HCT116 (cell line): ENCODE measurements around the gene GRIN3A. TPM values are rescaled to one million over a fixed set of nuclear protein-coding genes. Genes with fewer than 3 reads are reported as not detected.

Experiments
- ATAC-seq: fragments of 200-7000 bp; cut with Tn5 transposase; 2 replicates; pipeline ENCODE4 v1.9.1; 2020; ENCODE audit warnings: mild to moderate bottlenecking, moderate library complexity
- BruUV-seq: library from RNA; stranded (reverse); fragments of 400-500 nt; replicated peaks from 2 replicates; lab custom pipeline; 2021; lab: Mats Ljungman, UMichigan
- CTCF ChIA-PET: fragments of 300-600 bp; sonication (Branson Sonifier 250); formaldehyde crosslinking; loops from one replicate; lab custom pipeline; 2021; ENCODE audit warnings: antibody characterized with exemption; lab: Charles Lee
- POLR2A ChIA-PET: fragments of 300-600, 350-600 bp; sonication (Branson Sonifier 250); formaldehyde crosslinking; loops from one replicate; lab custom pipeline; 2021; ENCODE audit warnings: antibody characterized with exemption; lab: Charles Lee
- RAD21 ChIA-PET, 2 experiments: fragments of 300-600 bp; sonication (Branson Sonifier 250); formaldehyde crosslinking; loops; one replicate each; lab custom pipeline; 2023; ENCODE audit warnings: low total read pairs in 2 of 2; ENCODE audit not compliant: uncharacterized antibody in 2 of 2, unreplicated experiment in 2 of 2, low non-redundant PET in 1 of 2; lab: Charles Lee
- DNase-seq: peaks from one replicate; pipeline ENCODE4 v3.0.0-alpha.2; 2010; ENCODE audit warnings: low read depth, low spot score
- H2AFZ ChIP-seq: fragments of 200-600 bp; shearing (Covaris generic), sonication (generic); 2 replicates; pipeline ENCODE4 v1.6.1; 2017; ENCODE audit warnings: low read depth, mixed run types, mixed read lengths, antibody characterized with exemption, low read length; ENCODE audit not compliant: poor library complexity, severe bottlenecking
- H3K27ac ChIP-seq: 2 replicates; pipeline ENCODE4 v1.5.1; 2012; ENCODE audit warnings: low read depth, low read length
- H3K27me3 ChIP-seq: fragments of 200-600 bp; sonication (generic); 2 replicates; pipeline ENCODE4 v1.6.1; 2016; ENCODE audit warnings: mixed run types, low read length, mixed read lengths; ENCODE audit not compliant: insufficient read depth
- H3K36me3 ChIP-seq, 2 experiments: fragments of 200-500 bp in 1 of 2; fragments of 200-600 bp in 1 of 2; sonication (Bioruptor generic) in 1 of 2; sonication (generic) in 1 of 2; 2 replicates each; pipeline versions ENCODE4 v1.5.1 to v1.6.1; 2014 to 2016; ENCODE audit warnings: low read length in 2 of 2, inconsistent platforms in 1 of 2, mixed read lengths in 1 of 2, mixed run types in 1 of 2; ENCODE audit not compliant: insufficient read depth in 2 of 2, control insufficient read depth in 1 of 2
- H3K4me1 ChIP-seq, 2 experiments: fragments of 200-600 bp in 1 of 2; sonication (generic) in 1 of 2; 2 replicates each; pipeline versions ENCODE4 v1.5.1 to v1.6.1; 2012 to 2017; ENCODE audit warnings: low read length in 2 of 2, inconsistent platforms in 1 of 2, mild to moderate bottlenecking in 1 of 2, mixed read lengths in 1 of 2, mixed run types in 1 of 2, moderate library complexity in 1 of 2; ENCODE audit not compliant: insufficient read depth in 2 of 2, control insufficient read depth in 1 of 2
- H3K4me2 ChIP-seq: fragments of 200-600 bp; sonication (generic); 2 replicates; pipeline ENCODE4 v1.6.1; 2017; ENCODE audit warnings: mixed run types, low read length, mixed read lengths
- H3K4me3 ChIP-seq, 2 experiments: fragments of 200-600 bp in 1 of 2; sonication (generic) in 1 of 2; replicated peaks in 1 of 2; 2 replicates each; pipeline ENCODE4 v1.5.1; 2011 to 2016; ENCODE audit warnings: low read length in 2 of 2, control low read depth in 1 of 2, low read depth in 1 of 2, mild to moderate bottlenecking in 1 of 2, mixed read lengths in 1 of 2, mixed run types in 1 of 2
- H3K79me2 ChIP-seq: fragments of 200-600 bp; sonication (generic); 2 replicates; pipeline ENCODE4 v1.6.1; 2017; ENCODE audit warnings: mild to moderate bottlenecking, mixed run types, low read length, moderate library complexity, mixed read lengths; ENCODE audit not compliant: insufficient read depth
- H3K9ac ChIP-seq: fragments of 200-600 bp; sonication (generic); 2 replicates; pipeline ENCODE4 v1.6.1; 2016; ENCODE audit warnings: low read length, mixed read lengths
- H3K9me2 ChIP-seq: fragments of 200-600 bp; sonication (generic), shearing (Covaris generic); 2 replicates; pipeline ENCODE4 v1.6.1; 2017; ENCODE audit warnings: mixed run types, mild to moderate bottlenecking, moderate library complexity; ENCODE audit not compliant: insufficient read depth
- H3K9me3 ChIP-seq, 2 experiments: fragments of 200-500 bp in 1 of 2; fragments of 200-600 bp in 1 of 2; sonication (Bioruptor generic) in 1 of 2; sonication (generic) in 1 of 2; 2 replicates each; pipeline ENCODE4 v1.6.1; 2014 to 2017; ENCODE audit warnings: low read length in 2 of 2, mixed read lengths in 2 of 2, inconsistent platforms in 1 of 2, low read depth in 1 of 2, mild to moderate bottlenecking in 1 of 2, mixed run types in 1 of 2, moderate library complexity in 1 of 2; ENCODE audit not compliant: control insufficient read depth in 1 of 2, insufficient read depth in 1 of 2
- H4K20me1 ChIP-seq: fragments of 200-600 bp; sonication (generic), shearing (Covaris generic); 2 replicates; pipeline ENCODE4 v1.6.1; 2017; ENCODE audit warnings: mixed run types, mild to moderate bottlenecking, moderate library complexity; ENCODE audit not compliant: insufficient read depth
- CEBPB ChIP-seq: IDR thresholded peaks from 2 replicates; pipeline ENCODE4 v1.6.1; 2012; ENCODE audit warnings: low read depth
- EZH2 ChIP-seq: fragments of 200-600 bp; sonication (generic); IDR thresholded peaks from 2 replicates; pipeline ENCODE4 v1.6.1; 2017; ENCODE audit warnings: antibody characterized with exemption, mixed run types
- POLR2A ChIP-seq: IDR thresholded peaks from 2 replicates; pipeline ENCODE4 v1.7.0; 2011; ENCODE audit warnings: borderline replicate concordance; ENCODE audit not compliant: insufficient read depth, insufficient read length; ENCODE audit errors: extremely low read depth
- SP1 ChIP-seq: IDR thresholded peaks from 2 replicates; pipeline ENCODE4 v1.6.1; 2012; ENCODE audit warnings: low read depth
- SRF ChIP-seq: IDR thresholded peaks from 2 replicates; pipeline ENCODE4 v1.6.1; 2012; ENCODE audit warnings: low read depth
- TCF7L2 ChIP-seq: IDR thresholded peaks from 2 replicates; pipeline ENCODE4 v1.7.0; 2011; ENCODE audit warnings: borderline replicate concordance, inconsistent platforms; ENCODE audit not compliant: insufficient read depth, insufficient read length; ENCODE audit errors: extremely low read depth
- intact Hi-C: fragments of 100-400 bp; cut with micrococcal nuclease; formaldehyde crosslinking; loops from 2 replicates; pipeline ENCODE4 v1.10.0; 2022
- total RNA-seq: library from RNA; stranded (reverse); gene quantifications from one replicate; pipeline ENCODE4 v1.2.1, GENCODE V29; 2021; ENCODE audit not compliant: unreplicated experiment
- TF ChIP-seq, protein P1 (sequence below): IDR thresholded peaks from 2 replicates; pipeline ENCODE4 v1.6.1; 2012
- TF ChIP-seq, protein P2 (sequence below): IDR thresholded peaks from 2 replicates; pipeline ENCODE4 v1.6.1; 2012
- TF ChIP-seq, protein P3 (sequence below): IDR thresholded peaks from 2 replicates; pipeline ENCODE4 v1.6.1; 2012; ENCODE audit warnings: low read depth
- TF ChIP-seq, protein P4 (sequence below), 3 experiments: fragments of 200-600 bp in 1 of 3; sonication (generic) in 1 of 3; IDR thresholded peaks in 2 of 3; conservative IDR thresholded peaks in 1 of 3; 2 replicates each; pipeline ENCODE4 v1.5.1; 2012 to 2017; ENCODE audit warnings: low read depth in 2 of 3, low read length in 2 of 3, antibody characterized with exemption in 1 of 3, borderline replicate concordance in 1 of 3, control low read depth in 1 of 3, mild to moderate bottlenecking in 1 of 3, mixed read lengths in 1 of 3, mixed run types in 1 of 3, moderate library complexity in 1 of 3; ENCODE audit not compliant: insufficient read depth in 1 of 3

Gene GRIN3A
- total RNA-seq, 1 experiment from 2014 or later: not detected

DNA sequence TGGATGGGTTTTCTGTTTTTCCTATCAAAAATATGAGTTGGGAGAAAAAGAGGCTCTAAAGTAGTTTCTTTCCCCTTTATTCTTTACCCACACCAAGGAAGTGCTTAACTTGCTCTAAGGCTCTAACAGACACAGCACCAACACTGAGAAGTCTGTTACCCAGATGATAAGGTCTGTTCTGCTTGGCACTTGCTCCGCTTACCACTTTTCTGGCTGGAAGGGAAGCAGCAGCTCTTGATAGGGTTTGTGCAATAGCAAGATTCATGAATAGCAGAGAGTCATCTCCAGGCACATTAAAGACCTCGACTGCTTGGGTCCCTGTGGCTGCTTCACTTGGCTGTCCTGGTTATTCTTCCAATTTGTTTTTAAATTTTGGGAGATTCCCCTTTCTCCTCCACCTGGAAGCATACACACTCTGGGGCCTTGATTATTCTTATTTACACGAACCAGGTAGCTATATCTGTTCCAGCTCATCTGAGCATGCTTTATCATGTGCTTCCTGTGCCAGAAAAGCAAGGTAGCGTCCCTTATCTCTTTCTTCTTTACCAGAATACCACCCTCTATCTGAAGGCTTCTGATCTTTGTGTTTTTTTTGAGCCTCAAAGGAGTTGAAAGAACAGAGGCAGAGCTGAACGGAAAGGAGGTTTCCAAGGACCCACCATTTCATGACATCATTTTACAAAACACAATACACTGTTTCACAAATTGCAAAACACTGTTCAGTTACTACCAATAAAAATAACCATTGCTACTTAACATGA, 168.5 kb downstream of the GRIN3A start:
- CTCF ChIA-PET: interaction anchor here (0.9 kb wide), 1 partner anchor 121 kb away, joined by 3 read pairs; no protein-coding TSS in a partner anchor
- H4K20me1 ChIP-seq: no peaks in the 10 kb centered on the region
- RAD21 ChIA-PET: no interaction called here
- no peak overlapping the region for H3K4me3 ChIP-seq
- H3K36me3 ChIP-seq: peaks cover 0 to 7% of the 10 kb centered on the region in 2 experiments; a peak in 3 of 4 replicates
- H3K4me1 ChIP-seq: no peaks in the 10 kb centered on the region
- H3K9me2 ChIP-seq: no peaks in the 10 kb centered on the region
- H3K27ac ChIP-seq: no peak overlapping the region
- POLR2A ChIA-PET: no interaction called here
- no peak for DNase-seq
- H2AFZ ChIP-seq: no peak overlapping the region
- no peaks in the 10 kb centered on the region for H3K27me3 ChIP-seq
- intact Hi-C loops: no loop called here
- H3K79me2 ChIP-seq: no peaks in the 10 kb centered on the region
- TF ChIP-seq CEBPB (no peak), SP1 (no peak), POLR2A (no peak), EZH2 (no peak), TCF7L2 (no peak), SRF (no peak)
- TF ChIP-seq, protein P1, sequence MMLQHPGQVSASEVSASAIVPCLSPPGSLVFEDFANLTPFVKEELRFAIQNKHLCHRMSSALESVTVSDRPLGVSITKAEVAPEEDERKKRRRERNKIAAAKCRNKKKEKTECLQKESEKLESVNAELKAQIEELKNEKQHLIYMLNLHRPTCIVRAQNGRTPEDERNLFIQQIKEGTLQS: no peak
- TF ChIP-seq, protein P2, sequence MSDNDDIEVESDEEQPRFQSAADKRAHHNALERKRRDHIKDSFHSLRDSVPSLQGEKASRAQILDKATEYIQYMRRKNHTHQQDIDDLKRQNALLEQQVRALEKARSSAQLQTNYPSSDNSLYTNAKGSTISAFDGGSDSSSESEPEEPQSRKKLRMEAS: no peak
- TF ChIP-seq, protein P3, sequence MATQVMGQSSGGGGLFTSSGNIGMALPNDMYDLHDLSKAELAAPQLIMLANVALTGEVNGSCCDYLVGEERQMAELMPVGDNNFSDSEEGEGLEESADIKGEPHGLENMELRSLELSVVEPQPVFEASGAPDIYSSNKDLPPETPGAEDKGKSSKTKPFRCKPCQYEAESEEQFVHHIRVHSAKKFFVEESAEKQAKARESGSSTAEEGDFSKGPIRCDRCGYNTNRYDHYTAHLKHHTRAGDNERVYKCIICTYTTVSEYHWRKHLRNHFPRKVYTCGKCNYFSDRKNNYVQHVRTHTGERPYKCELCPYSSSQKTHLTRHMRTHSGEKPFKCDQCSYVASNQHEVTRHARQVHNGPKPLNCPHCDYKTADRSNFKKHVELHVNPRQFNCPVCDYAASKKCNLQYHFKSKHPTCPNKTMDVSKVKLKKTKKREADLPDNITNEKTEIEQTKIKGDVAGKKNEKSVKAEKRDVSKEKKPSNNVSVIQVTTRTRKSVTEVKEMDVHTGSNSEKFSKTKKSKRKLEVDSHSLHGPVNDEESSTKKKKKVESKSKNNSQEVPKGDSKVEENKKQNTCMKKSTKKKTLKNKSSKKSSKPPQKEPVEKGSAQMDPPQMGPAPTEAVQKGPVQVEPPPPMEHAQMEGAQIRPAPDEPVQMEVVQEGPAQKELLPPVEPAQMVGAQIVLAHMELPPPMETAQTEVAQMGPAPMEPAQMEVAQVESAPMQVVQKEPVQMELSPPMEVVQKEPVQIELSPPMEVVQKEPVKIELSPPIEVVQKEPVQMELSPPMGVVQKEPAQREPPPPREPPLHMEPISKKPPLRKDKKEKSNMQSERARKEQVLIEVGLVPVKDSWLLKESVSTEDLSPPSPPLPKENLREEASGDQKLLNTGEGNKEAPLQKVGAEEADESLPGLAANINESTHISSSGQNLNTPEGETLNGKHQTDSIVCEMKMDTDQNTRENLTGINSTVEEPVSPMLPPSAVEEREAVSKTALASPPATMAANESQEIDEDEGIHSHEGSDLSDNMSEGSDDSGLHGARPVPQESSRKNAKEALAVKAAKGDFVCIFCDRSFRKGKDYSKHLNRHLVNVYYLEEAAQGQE: no peak
- TF ChIP-seq, protein P4, sequence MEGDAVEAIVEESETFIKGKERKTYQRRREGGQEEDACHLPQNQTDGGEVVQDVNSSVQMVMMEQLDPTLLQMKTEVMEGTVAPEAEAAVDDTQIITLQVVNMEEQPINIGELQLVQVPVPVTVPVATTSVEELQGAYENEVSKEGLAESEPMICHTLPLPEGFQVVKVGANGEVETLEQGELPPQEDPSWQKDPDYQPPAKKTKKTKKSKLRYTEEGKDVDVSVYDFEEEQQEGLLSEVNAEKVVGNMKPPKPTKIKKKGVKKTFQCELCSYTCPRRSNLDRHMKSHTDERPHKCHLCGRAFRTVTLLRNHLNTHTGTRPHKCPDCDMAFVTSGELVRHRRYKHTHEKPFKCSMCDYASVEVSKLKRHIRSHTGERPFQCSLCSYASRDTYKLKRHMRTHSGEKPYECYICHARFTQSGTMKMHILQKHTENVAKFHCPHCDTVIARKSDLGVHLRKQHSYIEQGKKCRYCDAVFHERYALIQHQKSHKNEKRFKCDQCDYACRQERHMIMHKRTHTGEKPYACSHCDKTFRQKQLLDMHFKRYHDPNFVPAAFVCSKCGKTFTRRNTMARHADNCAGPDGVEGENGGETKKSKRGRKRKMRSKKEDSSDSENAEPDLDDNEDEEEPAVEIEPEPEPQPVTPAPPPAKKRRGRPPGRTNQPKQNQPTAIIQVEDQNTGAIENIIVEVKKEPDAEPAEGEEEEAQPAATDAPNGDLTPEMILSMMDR (IDR thresholded peaks at IDR 0.05 in 2 of 3, conservative IDR thresholded peaks at IDR 0.05 in 1 of 3; ENCODE audit: borderline replicate concordance in 1 of 3, insufficient read depth in 1 of 3, low read depth in 2 of 3, low read length in 2 of 3): no peak
- TF ChIP-seq, all 23 proteins: peak for 0
- no peak for ATAC-seq
- H3K4me2 ChIP-seq: no peak overlapping the region
- H3K9me3 ChIP-seq: no peaks in the 10 kb centered on the region
- BruUV-seq: no TSS peak
- H3K9ac ChIP-seq: no peak overlapping the region
